ENCODE results near the gene METAP2.

METAP2 gene

DNA sequence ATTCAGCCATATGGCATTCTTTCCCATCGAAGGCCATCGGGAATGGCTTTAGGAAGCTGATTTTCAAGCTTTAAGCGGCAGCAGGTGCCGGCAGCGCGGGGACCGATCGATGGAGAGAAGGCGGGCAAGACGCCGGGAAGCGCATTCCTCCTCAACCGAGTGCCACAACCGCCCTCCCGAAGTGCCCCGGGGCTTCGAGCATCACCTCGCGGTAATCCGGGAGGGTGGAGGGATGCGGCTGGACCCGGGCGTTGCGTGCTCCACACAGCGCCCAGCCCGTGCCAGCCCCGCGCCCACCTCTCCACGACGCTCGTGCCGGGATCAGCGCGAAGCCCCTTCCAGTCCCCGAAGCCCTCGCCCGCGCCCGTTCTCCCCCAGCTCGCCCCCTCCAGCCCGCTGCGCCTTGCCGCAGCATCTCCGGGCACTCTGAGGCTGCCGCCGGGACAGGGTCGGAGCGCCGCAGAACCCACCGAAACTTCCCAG lies 74.1 kb downstream of the METAP2 start:
- Histone ChIP-seq H3K4me3 (ENCODE audit: low read depth, low read length) (peak overlapping the region; percentile 82), H3K36me3 (ENCODE audit: control insufficient read depth in 2 of 2, insufficient read depth in 1 of 2, low read length in 2 of 2) (no peaks in the 10 kb centered on the region), H3K9me3 (ENCODE audit: control insufficient read depth, insufficient read depth, low read depth, low read length) (no peaks in the 10 kb centered on the region), H3K27ac (ENCODE audit: extremely low read depth, low read depth, low read length) (peak overlapping the region; percentile 75), H3K4me1 (ENCODE audit: control insufficient read depth, insufficient read depth, low read length) (peaks cover 23% of the 10 kb centered on the region)
- CTCF ChIA-PET, result interaction anchor here (0.9 to 1.2 kb wide), 4 partner anchors 9 to 27 kb away, joined by 3 to 12 read pairs (median 4); no protein-coding TSS in a partner anchor
- POLR2A ChIA-PET, result interaction anchor here (1.3 kb wide), 1 partner anchor 74 kb away, joined by 9 read pairs; the partner anchor contains the start of gene METAP2
- TF ChIP-seq ZNF843 (tag by site-specific recombination; IDR thresholded peaks at IDR 0.05) (0 out of 2 replicates have a peak, but pooled peaks have one; percentile 53), SCRT1 (tag by site-specific recombination; IDR thresholded peaks at IDR 0.05; ENCODE audit: borderline replicate concordance) (no peak), ZFHX2 (tag by site-specific recombination; conservative IDR thresholded peaks at IDR 0.05) (peak; percentile 49), ZNF112 (tag by site-specific recombination; IDR thresholded peaks at IDR 0.05) (no peak), ZNF157 (tag by site-specific recombination; IDR thresholded peaks at IDR 0.05) (no peak), ZSCAN23 (tag by site-specific recombination; IDR thresholded peaks at IDR 0.05) (no peak), ZNF155 (tag by site-specific recombination; IDR thresholded peaks at IDR 0.05) (no peak), SP2 (tag by site-specific recombination; IDR thresholded peaks at IDR 0.05) (peak; percentile 24), ZNF184 (tag by site-specific recombination; IDR thresholded peaks at IDR 0.05) (no peak), ZNF169 (tag by site-specific recombination; IDR thresholded peaks at IDR 0.05) (no peak), ZNF302 (tag by site-specific recombination; IDR thresholded peaks at IDR 0.05; ENCODE audit: low read depth) (no peak), ZBTB21 (tag by site-specific recombination; IDR thresholded peaks at IDR 0.05) (no peak), ZNF133 (tag by site-specific recombination; IDR thresholded peaks at IDR 0.05) (no peak), ZNF366 (tag by site-specific recombination; conservative IDR thresholded peaks at IDR 0.05) (peak; percentile 63), ZNF292 (tag by site-specific recombination; IDR thresholded peaks at IDR 0.05; ENCODE audit: borderline replicate concordance, low read depth) (no peak), FEZF1 (tag by site-specific recombination; IDR thresholded peaks at IDR 0.05) (no peak), ZNF777 (tag by site-specific recombination; IDR thresholded peaks at IDR 0.05; ENCODE audit: borderline replicate concordance) (peak; percentile 76; the same call in 1 of the 2 replicates), SETDB1 (IDR thresholded peaks at IDR 0.05; ENCODE audit: insufficient read length, low read length) (no peak), GFI1B (tag by site-specific recombination; IDR thresholded peaks at IDR 0.05) (no peak), ZNF768 (tag by site-specific recombination; IDR thresholded peaks at IDR 0.05) (no peak), ZNF776 (tag by site-specific recombination; IDR thresholded peaks at IDR 0.05; ENCODE audit: borderline replicate concordance) (no peak), ZNF146 (tag by site-specific recombination; IDR thresholded peaks at IDR 0.05) (no peak), ZBTB17 (tag by site-specific recombination; IDR thresholded peaks at IDR 0.05) (peak; percentile 67), ZNF664 (tag by site-specific recombination; IDR thresholded peaks at IDR 0.05) (no peak), ZNF629 (tag by site-specific recombination; IDR thresholded peaks at IDR 0.05) (no peak), BCL11A (tag by site-specific recombination; IDR thresholded peaks at IDR 0.05; ENCODE audit: low read depth) (no peak; the same call in 1 of the 2 replicates), ZNF626 (tag by site-specific recombination; IDR thresholded peaks at IDR 0.05) (no peak)
- TF ChIP-seq, protein P1, sequence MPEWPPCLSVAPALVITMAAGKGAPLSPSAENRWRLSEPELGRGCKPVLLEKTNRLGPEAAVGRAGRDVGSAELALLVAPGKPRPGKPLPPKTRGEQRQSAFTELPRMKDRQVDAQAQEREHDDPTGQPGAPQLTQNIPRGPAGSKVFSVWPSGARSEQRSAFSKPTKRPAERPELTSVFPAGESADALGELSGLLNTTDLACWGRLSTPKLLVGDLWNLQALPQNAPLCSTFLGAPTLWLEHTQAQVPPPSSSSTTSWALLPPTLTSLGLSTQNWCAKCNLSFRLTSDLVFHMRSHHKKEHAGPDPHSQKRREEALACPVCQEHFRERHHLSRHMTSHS (tag by site-specific recombination; IDR thresholded peaks at IDR 0.05), result no peak
- TF ChIP-seq, protein P2, sequence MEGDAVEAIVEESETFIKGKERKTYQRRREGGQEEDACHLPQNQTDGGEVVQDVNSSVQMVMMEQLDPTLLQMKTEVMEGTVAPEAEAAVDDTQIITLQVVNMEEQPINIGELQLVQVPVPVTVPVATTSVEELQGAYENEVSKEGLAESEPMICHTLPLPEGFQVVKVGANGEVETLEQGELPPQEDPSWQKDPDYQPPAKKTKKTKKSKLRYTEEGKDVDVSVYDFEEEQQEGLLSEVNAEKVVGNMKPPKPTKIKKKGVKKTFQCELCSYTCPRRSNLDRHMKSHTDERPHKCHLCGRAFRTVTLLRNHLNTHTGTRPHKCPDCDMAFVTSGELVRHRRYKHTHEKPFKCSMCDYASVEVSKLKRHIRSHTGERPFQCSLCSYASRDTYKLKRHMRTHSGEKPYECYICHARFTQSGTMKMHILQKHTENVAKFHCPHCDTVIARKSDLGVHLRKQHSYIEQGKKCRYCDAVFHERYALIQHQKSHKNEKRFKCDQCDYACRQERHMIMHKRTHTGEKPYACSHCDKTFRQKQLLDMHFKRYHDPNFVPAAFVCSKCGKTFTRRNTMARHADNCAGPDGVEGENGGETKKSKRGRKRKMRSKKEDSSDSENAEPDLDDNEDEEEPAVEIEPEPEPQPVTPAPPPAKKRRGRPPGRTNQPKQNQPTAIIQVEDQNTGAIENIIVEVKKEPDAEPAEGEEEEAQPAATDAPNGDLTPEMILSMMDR (tag by site-specific recombination; IDR thresholded peaks at IDR 0.05), result peak; percentile 35; the same call in 1 of the 2 replicates
- TF ChIP-seq, protein P3, sequence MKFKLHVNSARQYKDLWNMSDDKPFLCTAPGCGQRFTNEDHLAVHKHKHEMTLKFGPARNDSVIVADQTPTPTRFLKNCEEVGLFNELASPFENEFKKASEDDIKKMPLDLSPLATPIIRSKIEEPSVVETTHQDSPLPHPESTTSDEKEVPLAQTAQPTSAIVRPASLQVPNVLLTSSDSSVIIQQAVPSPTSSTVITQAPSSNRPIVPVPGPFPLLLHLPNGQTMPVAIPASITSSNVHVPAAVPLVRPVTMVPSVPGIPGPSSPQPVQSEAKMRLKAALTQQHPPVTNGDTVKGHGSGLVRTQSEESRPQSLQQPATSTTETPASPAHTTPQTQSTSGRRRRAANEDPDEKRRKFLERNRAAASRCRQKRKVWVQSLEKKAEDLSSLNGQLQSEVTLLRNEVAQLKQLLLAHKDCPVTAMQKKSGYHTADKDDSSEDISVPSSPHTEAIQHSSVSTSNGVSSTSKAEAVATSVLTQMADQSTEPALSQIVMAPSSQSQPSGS (tag by site-specific recombination; IDR thresholded peaks at IDR 0.05; ENCODE audit: low read depth), result no peak
- TF ChIP-seq, protein P4, sequence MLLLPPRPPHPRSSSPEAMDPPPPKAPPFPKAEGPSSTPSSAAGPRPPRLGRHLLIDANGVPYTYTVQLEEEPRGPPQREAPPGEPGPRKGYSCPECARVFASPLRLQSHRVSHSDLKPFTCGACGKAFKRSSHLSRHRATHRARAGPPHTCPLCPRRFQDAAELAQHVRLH (tag by site-specific recombination; IDR thresholded peaks at IDR 0.05), result no peak
- TF ChIP-seq, protein P5, sequence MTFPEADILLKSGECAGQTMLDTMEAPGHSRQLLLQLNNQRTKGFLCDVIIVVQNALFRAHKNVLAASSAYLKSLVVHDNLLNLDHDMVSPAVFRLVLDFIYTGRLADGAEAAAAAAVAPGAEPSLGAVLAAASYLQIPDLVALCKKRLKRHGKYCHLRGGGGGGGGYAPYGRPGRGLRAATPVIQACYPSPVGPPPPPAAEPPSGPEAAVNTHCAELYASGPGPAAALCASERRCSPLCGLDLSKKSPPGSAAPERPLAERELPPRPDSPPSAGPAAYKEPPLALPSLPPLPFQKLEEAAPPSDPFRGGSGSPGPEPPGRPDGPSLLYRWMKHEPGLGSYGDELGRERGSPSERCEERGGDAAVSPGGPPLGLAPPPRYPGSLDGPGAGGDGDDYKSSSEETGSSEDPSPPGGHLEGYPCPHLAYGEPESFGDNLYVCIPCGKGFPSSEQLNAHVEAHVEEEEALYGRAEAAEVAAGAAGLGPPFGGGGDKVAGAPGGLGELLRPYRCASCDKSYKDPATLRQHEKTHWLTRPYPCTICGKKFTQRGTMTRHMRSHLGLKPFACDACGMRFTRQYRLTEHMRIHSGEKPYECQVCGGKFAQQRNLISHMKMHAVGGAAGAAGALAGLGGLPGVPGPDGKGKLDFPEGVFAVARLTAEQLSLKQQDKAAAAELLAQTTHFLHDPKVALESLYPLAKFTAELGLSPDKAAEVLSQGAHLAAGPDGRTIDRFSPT (tag by site-specific recombination; IDR thresholded peaks at IDR 0.05), result peak; percentile 89
- TF ChIP-seq, protein P6, sequence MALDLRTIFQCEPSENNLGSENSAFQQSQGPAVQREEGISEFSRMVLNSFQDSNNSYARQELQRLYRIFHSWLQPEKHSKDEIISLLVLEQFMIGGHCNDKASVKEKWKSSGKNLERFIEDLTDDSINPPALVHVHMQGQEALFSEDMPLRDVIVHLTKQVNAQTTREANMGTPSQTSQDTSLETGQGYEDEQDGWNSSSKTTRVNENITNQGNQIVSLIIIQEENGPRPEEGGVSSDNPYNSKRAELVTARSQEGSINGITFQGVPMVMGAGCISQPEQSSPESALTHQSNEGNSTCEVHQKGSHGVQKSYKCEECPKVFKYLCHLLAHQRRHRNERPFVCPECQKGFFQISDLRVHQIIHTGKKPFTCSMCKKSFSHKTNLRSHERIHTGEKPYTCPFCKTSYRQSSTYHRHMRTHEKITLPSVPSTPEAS (tag by site-specific recombination; IDR thresholded peaks at IDR 0.05), result no peak

All from HEK293 (cell line).